Activated CD8-positive, alpha-beta T cell treated with anti-CD3 and anti-CD28 coated beads, Interleukin-2, amount 10 ng/mL, durations not matched to agents 7 days and 5 days (primary cell): ENCODE results near the gene KHK. TPM values are rescaled to one million over a fixed set of nuclear protein-coding genes. Genes with fewer than 3 reads are reported as not detected.

Experiments used
- ATAC-seq: fragments of 150-1000 bp; cut with Tn5 transposase; one replicate; pipeline ENCODE4 v1.10.0; 2021; ENCODE audit warnings: moderate library complexity
- CTCF ChIA-PET: fragments of 350-600 bp; sonication (Branson Sonifier 250); formaldehyde crosslinking; loops from one replicate; lab custom pipeline; 2021; ENCODE audit warnings: antibody characterized with exemption; lab: Charles Lee
- POLR2A ChIA-PET: fragments of 350-600 bp; sonication (Branson Sonifier 250); formaldehyde crosslinking; loops from one replicate; lab custom pipeline; 2021; ENCODE audit warnings: antibody characterized with exemption; lab: Charles Lee
- DNase-seq: peaks from one replicate; pipeline ENCODE4 v3.0.0-alpha.2; 2020
- H3K27ac Mint-ChIP-seq: one replicate; pipeline ENCODE4 v1.8.0; 2021; ENCODE audit warnings: mild to moderate bottlenecking, mixed read lengths
- H3K27me3 Mint-ChIP-seq: one replicate; pipeline ENCODE4 v1.8.0; 2021; ENCODE audit warnings: low read depth, mixed read lengths
- H3K36me3 Mint-ChIP-seq: one replicate; pipeline ENCODE4 v1.8.0; 2021; ENCODE audit warnings: low read depth, mixed read lengths
- H3K4me1 Mint-ChIP-seq: one replicate; pipeline ENCODE4 v1.8.0; 2021; ENCODE audit warnings: low read depth, mixed read lengths
- H3K4me3 Mint-ChIP-seq: one replicate; pipeline ENCODE4 v1.8.0; 2021; ENCODE audit warnings: mild to moderate bottlenecking, mixed read lengths
- H3K9me3 Mint-ChIP-seq: one replicate; pipeline ENCODE4 v1.8.0; 2022; ENCODE audit warnings: mixed read lengths; ENCODE audit not compliant: insufficient read depth
- total RNA-seq, 2 experiments: library from RNA; stranded (reverse); gene quantifications; one replicate each; pipeline ENCODE4 v1.2.3, GENCODE V29; 2021

The KHK gene
- total RNA-seq, 2 experiments from 2014 or later: 12.1 to 12.4 TPM

- peak; percentile 96 for ATAC-seq
- ChIA-PET POLR2A (interaction anchor here (0.5 to 3.9 kb wide), 9 partner anchors 11 to 678 kb away, joined by 3 to 31 read pairs (median 3); partner anchors contain the start of genes ABHD1, AGBL5, ATRAID and SLC5A6), CTCF (interaction anchor here (0.5 to 3.1 kb wide), 23 partner anchors 10 to 549 kb away, joined by 3 to 26 read pairs (median 4); partner anchors contain the start of genes ABHD1, AGBL5, CAD and KHK)
- Mint-ChIP-seq H3K4me3 (peak within 1 kb of the TSS; percentile 94), H3K27me3 (no peaks in the 10 kb centered on the region), H3K4me1 (peaks cover 29% of the 10 kb centered on the region), H3K27ac (peak within 1 kb of the TSS; percentile 97), H3K36me3 (peaks cover 40% of the 10 kb centered on the region), H3K9me3 (no peaks in the 10 kb centered on the region)
- DNase-seq: peak; percentile 98
Measured at GRCh38 chr2:27133905-27134780, 47.6 kb downstream of the KHK start, which contains the start of gene PREB. Gene PREB, minus strand, starts transcription at chr2:27134636. Its CDS starts 215 bp downstream, at chr2:27134421.

- peaks cover 2% of the 10 kb centered on the region for H3K27me3 Mint-ChIP-seq
- H3K27ac Mint-ChIP-seq: peak overlapping the region; percentile 97
- POLR2A ChIA-PET: interaction anchor here (0.6 to 3.9 kb wide), 4 partner anchors 11 to 679 kb away, joined by 3 to 31 read pairs (median 3); partner anchors contain the start of genes ABHD1, AGBL5 and TMEM214
- ATAC-seq (no peak), DNase-seq (no peak)
- CTCF ChIA-PET: interaction anchor here (0.5 to 3.1 kb wide), 11 partner anchors 11 to 548 kb away, joined by 3 to 26 read pairs (median 5); partner anchors contain the start of genes ABHD1, AGBL5 and MPV17
- peak overlapping the region; percentile 94 for H3K4me3 Mint-ChIP-seq
- peaks cover 33% of the 10 kb centered on the region for H3K36me3 Mint-ChIP-seq
- no peaks in the 10 kb centered on the region for H3K9me3 Mint-ChIP-seq
- H3K4me1 Mint-ChIP-seq: peaks cover 29% of the 10 kb centered on the region
Measured at GRCh38 chr2:27134781-27135477, 48.4 kb downstream of the KHK start.

GRCh38 chr2:27135478-27135955 is 48.9 kb downstream of the KHK start:
- Mint-ChIP-seq H3K4me3 (peak overlapping the region; percentile 94), H3K4me1 (peaks cover 29% of the 10 kb centered on the region), H3K27me3 (peaks cover 3% of the 10 kb centered on the region), H3K36me3 (peaks cover 29% of the 10 kb centered on the region), H3K9me3 (no peaks in the 10 kb centered on the region), H3K27ac (peak overlapping the region; percentile 97)
- ATAC-seq (no peak), DNase-seq (no peak)
- ChIA-PET POLR2A (interaction anchor here (1.0 kb wide), 1 partner anchor 103 kb away, joined by 3 read pairs; the partner anchor contains the start of gene TMEM214), CTCF (interaction anchor here (2.0 to 2.6 kb wide), 3 partner anchors 35 to 145 kb away, joined by 6 to 14 read pairs (median 13); partner anchors contain the start of gene AGBL5)

DNA sequence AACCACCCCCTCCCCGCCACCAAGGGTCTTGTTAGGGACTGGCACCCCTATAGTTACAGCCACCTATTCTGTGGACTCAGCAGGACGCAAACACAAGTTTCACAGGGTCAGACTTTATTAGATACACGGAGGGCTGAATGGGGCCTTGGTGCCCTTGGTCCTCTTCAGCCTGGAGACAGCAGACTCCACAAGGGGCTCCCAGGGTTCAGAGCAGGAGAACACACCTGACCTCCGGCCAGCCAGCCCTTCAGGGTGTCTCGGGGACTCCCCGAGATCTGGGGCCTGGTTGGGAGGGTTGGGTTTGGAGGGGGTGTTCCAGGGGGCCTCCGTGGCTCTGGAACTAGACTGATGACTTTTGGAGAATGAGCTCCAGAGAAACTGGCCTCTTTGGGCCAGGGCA is 50.2 kb downstream of the KHK start:
- H3K36me3 Mint-ChIP-seq: peaks cover 18% of the 10 kb centered on the region
- H3K9me3 Mint-ChIP-seq: no peaks in the 10 kb centered on the region
- ATAC-seq: no peak
- peaks cover 3% of the 10 kb centered on the region for H3K27me3 Mint-ChIP-seq
- ChIA-PET CTCF (interaction anchor here (1.1 kb wide), 1 partner anchor 143 kb away, joined by 4 read pairs; no protein-coding TSS in a partner anchor), POLR2A (no interaction called here)
- DNase-seq: no peak
- H3K27ac Mint-ChIP-seq: no peak overlapping the region
- peaks cover 29% of the 10 kb centered on the region for H3K4me1 Mint-ChIP-seq
- no peak overlapping the region for H3K4me3 Mint-ChIP-seq

- POLR2A ChIA-PET: interaction anchor here (1.3 kb wide), 1 partner anchor 153 kb away, joined by 3 read pairs; no protein-coding TSS in a partner anchor
- peaks cover 6% of the 10 kb centered on the region for H3K27me3 Mint-ChIP-seq
Measured at GRCh38 chr2:27137322-27137935, 50.9 kb downstream of the KHK start.

DNA sequence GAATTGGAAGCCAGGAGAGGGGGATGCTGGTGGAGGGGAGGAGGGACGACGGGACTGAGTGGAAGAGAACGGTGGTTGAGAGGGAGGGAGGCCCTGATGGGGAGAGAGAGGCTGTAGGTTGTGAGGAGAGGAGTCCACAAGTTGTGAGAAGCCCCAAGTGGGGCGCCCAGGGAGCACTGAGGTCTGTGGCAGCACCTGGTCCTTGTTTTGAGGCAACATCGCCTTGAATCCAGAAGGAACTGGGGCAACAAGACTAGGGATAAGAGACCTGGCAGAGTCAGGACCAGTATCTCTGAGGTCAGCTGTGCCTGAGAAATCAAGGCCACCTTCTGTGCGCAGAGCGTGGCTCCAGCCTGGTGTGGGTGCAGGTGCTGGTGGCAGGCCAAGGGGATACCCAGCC is 51.5 kb downstream of the KHK start:
- no peaks in the 10 kb centered on the region for H3K9me3 Mint-ChIP-seq
- ChIA-PET POLR2A (interaction anchor here (1.3 kb wide), 1 partner anchor 154 kb away, joined by 3 read pairs; no protein-coding TSS in a partner anchor), CTCF (no interaction called here)
- H3K27me3 Mint-ChIP-seq: peaks cover 12% of the 10 kb centered on the region
- no peak for DNase-seq
- H3K4me1 Mint-ChIP-seq: peaks cover 21% of the 10 kb centered on the region
- H3K36me3 Mint-ChIP-seq: peaks cover 10% of the 10 kb centered on the region
- H3K27ac Mint-ChIP-seq: no peak overlapping the region
- no peak overlapping the region for H3K4me3 Mint-ChIP-seq
- ATAC-seq: no peak

More at GRCh38 chr2:27137322-27137935, 50.9 kb downstream of the KHK start:
- no peak overlapping the region for H3K27ac Mint-ChIP-seq
- peaks cover 16% of the 10 kb centered on the region for H3K36me3 Mint-ChIP-seq
- DNase-seq (no peak), ATAC-seq (no peak)
- no peaks in the 10 kb centered on the region for H3K9me3 Mint-ChIP-seq
- CTCF ChIA-PET: interaction anchor here (1.1 kb wide), 1 partner anchor 142 kb away, joined by 4 read pairs; no protein-coding TSS in a partner anchor
- H3K4me1 Mint-ChIP-seq: peaks cover 28% of the 10 kb centered on the region
- H3K4me3 Mint-ChIP-seq: no peak overlapping the region

- H3K27me3 Mint-ChIP-seq: peaks cover 17% of the 10 kb centered on the region
- H3K36me3 Mint-ChIP-seq: peaks cover 2% of the 10 kb centered on the region
- no peak for DNase-seq
- ChIA-PET CTCF (no interaction called here), POLR2A (no interaction called here)
- H3K4me1 Mint-ChIP-seq: peaks cover 14% of the 10 kb centered on the region
- H3K9me3 Mint-ChIP-seq: no peaks in the 10 kb centered on the region
- H3K27ac Mint-ChIP-seq: no peak within 1 kb of the TSS
- ATAC-seq: no peak
- no peak within 1 kb of the TSS for H3K4me3 Mint-ChIP-seq
Measured at GRCh38 chr2:27139310-27139709, 52.7 kb downstream of the KHK start, which contains the start of gene PRR30. Gene PRR30, minus strand, starts transcription at chr2:27139410. Its CDS starts 1,081 bp downstream, at chr2:27138329.

DNA sequence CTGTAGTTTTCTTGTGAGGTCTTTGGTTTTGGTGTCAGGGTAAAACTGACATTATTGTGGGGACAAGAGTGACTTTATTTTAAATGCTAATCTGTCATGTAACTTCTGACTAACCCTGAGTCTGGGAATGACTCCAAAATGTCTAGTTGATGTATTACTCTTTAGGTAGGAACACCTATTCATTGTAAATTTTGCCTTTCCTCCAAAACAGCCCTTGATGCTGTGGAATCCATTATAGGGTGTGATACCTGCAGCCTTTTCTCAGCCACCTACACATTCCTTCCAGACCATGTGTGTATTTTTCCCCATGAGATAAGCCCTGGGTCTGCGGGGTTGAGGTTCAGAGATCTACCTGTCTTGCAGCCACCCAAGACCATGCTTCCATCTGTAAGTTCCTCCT is 56.7 kb downstream of the KHK start:
- ATAC-seq (no peak), DNase-seq (no peak)
- Mint-ChIP-seq H3K4me3 (no peak overlapping the region), H3K36me3 (no peaks in the 10 kb centered on the region), H3K9me3 (no peaks in the 10 kb centered on the region), H3K27me3 (peaks cover 23% of the 10 kb centered on the region), H3K4me1 (no peaks in the 10 kb centered on the region), H3K27ac (no peak overlapping the region)
- ChIA-PET CTCF (no interaction called here), POLR2A (no interaction called here)

DNA sequence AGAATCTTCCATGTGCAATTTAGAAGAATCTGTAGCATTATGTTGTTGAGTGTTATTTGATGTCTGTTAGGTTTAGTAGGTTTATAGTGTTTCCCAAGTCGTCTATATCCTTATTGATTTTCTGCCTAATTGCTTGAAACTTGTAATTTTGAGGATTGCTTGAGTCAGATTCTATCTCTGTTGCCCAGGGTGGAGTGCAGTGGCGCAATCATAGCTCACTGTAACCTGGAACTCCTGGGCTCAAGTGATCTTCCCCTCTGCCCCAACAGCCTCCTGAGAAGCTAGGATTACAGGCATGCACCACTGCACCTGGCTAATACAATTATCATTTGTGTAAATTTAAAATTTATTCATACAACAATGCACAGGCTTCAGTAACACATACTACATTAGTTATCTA is 59.1 kb downstream of the KHK start:
- ChIA-PET POLR2A (interaction anchor here (0.6 kb wide), 1 partner anchor 29 kb away, joined by 3 read pairs; no protein-coding TSS in a partner anchor), CTCF (interaction anchor here (1.4 to 1.9 kb wide), 2 partner anchors 12 to 157 kb away, joined by 3 to 7 read pairs; no protein-coding TSS in a partner anchor)
- no peak for ATAC-seq
- Mint-ChIP-seq H3K4me3 (no peak overlapping the region), H3K9me3 (no peaks in the 10 kb centered on the region), H3K4me1 (no peaks in the 10 kb centered on the region), H3K27ac (no peak overlapping the region), H3K36me3 (no peaks in the 10 kb centered on the region), H3K27me3 (peaks cover 20% of the 10 kb centered on the region)
- no peak for DNase-seq

GRCh38 chr2:27147935-27148334 is 61.4 kb downstream of the KHK start:
- CTCF ChIA-PET: no interaction called here
- DNase-seq (no peak), ATAC-seq (no peak)
- H3K4me3 Mint-ChIP-seq: no peak overlapping the region
- no peak overlapping the region for H3K27ac Mint-ChIP-seq
- H3K27me3 Mint-ChIP-seq: peaks cover 13% of the 10 kb centered on the region
- no peaks in the 10 kb centered on the region for H3K4me1 Mint-ChIP-seq
- POLR2A ChIA-PET: no interaction called here
- H3K36me3 Mint-ChIP-seq: no peaks in the 10 kb centered on the region
- H3K9me3 Mint-ChIP-seq: no peaks in the 10 kb centered on the region
